GM19324 (cell line): ENCODE data around the gene USP28.
"Not testable (repeated sequence)": the region's sequence is repeated elsewhere in the genome, so short reads cannot be mapped to it uniquely, and the experiment has no call there.

ENCODE experiments used
- ATAC-seq: cut with Tn5 transposase; IDR thresholded peaks from one replicate; pipeline ENCODE4 v1.9.1; 2021; ENCODE audit warnings: mild to moderate bottlenecking, moderate library complexity; ENCODE audit not compliant: unreplicated experiment, low FRiP score

USP28 gene

DNA sequence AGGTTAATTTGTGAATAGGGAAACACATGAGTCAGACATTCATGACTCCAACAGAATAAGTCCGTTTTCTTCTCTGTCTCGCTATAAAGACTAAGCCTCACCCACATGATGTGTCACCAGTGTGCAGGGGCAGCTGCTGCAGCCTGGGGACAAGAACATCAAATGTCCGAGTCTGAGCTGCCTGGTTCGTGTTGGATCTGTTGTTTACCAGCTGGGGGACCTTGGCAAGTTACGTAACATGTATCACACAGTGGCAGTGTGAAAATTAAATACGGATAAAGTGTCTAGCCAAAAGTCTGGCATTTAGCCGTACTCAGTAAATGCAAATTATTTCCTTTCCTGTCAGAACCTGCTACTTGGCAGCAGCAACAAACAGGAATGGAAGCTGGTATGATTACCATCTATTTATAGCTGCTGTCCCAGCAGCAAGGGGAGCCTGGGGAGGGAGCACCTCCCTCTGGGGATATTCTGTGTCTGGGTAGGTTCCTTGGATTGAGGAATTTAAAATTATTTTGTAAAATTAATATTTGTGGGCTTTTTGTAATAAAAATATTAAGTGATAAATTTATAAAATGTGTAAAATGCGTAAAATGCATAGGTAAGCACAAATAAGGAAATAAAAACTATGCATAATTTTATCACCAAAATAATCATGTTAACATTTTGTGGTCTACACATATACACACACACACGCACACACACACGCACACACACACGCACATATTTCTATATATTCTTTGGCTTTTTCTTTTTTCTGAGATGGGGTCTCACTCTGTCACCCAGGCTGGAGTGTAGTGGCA, 97.1 kb downstream of the USP28 start:
- no peak for ATAC-seq

DNA sequence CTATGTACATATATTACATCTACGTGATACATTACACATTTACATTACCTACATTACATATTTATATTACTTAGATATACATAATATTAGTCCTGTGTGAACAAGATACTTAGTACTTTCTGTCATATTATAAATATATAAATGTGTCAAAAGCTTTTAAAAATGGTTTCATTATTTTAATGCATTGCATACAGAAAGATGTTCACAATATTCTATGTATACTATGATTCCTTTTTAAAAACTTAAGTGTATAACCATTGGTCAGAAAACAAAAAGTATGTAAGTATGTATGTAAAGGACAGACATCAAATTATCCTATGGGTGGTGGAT, 101.2 kb downstream of the USP28 start:
- ATAC-seq, result no peak

DNA sequence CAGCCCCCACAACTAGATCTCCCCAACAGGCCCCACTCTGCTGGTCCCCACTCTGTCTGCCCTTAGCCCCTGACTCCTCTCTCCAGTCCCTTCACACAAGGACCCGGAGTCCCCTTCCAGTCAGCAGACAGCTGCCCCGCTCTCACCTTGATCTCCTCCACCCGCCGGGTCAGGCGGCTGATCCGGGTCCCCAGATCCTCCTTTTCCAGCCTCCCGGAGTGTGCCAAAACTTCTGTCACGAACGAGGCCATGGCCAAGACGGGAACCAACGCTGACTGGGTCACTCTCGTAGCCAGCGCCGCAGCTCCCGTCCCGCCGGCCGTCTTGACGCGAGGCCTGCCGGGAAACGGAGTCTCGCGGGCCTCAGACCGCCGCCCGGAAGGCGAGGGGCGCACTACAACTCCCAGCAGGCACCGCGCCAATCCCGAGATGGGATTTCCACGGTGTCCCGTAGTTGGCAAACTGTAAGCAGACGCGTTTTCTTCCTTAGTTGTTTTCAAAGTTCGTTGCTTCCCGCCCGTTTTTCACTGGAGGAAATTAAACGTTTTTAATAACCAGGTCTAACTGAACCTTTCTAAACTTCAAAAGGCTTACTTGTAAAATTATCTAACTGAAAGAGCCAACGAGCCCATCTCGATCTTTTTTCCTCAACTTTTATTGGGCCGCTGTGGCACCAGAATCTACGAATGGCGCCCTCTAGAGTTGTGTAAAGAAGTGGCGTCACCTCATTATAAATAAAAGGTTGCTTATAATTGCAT, 101.8 kb downstream of the USP28 start, which contains the start of gene ZW10:
Gene ZW10, minus strand, starts transcription at position 277 of the 758 bp plus-strand sequence. Its CDS starts 26 bp downstream, at position 251.
- peak; percentile 99 for ATAC-seq

DNA sequence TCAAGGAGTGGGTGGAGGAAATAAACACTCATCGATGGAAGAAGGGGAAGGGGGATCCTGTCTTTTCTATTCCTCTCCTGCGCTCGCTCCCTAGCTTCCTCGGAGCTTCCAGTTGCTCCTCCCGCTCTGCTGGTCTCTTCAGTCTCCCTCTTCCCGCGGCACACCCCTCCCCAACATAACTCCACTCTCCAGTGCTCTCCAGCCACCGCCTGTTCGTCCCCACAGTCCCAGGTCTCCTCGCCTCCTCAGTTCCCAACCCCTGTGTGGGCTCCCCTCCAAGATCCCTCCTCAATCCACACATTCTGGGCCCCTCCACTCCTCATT, 102.3 kb downstream of the USP28 start:
- no peak for ATAC-seq

DNA sequence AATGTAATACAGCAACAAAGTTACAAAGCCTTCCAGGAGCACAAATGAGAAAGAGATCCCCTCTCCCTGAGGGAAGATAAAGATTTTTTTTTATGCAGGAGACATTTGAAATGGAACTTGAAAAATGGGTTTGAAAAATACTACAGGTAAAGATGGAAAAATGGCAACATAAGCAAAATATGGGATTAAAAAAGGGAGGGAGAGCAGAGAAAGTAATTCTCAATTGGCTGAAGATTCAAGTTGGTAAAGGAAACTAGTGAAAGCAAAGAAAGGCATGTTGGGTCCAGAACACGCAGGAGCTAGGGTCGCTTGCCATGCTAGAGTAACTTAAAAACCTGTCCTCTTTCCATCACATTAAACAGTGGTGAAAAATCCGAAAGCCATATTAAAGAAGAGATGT, 103.4 kb downstream of the USP28 start:
- no peak for ATAC-seq

DNA sequence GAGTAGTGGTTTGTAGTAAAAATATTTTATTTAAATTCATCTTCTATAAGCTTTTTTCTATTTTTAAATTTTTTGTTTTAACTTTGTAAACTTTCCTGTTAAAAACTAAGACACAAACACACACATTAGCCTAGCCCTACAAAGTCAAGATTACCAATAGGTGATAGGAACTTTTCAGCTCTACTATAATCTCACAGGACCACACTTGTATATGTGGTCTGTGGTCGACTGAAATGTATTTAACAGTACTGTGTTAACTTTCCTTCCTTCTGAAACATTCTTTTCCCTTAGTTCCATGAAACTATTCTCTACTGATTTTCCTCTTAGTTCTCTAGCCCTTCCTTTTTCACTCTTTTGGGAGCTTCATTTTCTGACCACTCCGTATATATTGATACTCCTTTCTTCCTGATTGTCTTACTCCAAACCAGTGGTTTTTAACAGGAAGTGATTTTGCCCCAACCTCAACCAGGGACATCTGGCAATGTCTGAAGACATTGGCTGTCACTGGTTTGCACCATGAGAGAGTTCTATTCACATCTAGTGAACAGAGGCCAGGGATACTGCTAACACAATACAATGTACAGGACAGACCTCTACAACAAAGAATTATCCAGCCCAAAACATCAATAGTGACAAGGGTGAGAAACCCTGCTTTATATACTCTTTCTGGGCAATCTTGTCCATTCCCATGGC, 110.7 kb downstream of the USP28 start:
- ATAC-seq, result no peak

DNA sequence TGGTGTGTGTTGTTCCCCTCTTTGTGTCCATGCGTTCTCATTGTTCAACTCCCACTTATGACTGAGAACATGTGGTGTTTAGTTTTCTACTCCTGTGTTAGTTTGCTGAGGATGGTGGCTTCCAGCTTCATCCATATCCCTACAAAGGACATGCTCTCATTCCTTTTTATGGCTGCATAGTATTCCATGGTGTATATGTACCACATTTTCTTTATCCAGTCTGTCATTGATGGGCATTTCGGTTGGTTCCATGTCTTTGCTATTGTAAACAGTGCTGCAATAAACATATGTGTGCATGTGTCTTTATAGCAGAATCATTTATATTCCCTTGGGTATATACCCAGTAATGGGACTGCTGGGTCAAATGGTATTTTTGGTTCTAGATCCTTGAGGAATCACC, 112.3 kb downstream of the USP28 start:
- not testable (repeated sequence) for ATAC-seq

DNA sequence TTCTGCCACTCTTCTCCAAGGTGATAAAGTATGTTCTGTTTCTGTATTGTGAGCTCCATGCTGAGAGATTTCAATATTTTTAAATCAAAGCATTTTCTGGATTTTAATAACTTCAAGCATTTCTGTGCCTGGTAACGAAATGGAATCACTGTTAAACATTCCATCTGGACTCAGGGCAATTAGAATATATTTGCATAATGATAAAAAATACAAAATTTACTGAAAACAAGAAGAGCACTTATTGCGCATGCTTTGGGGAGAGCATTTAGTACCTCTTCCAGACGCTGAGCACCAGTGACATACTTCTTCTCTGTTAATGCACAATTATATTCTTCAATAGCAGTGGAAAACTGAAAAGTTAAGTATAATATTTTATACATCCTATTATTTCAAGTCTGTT, 115.1 kb downstream of the USP28 start:
- no peak for ATAC-seq

DNA sequence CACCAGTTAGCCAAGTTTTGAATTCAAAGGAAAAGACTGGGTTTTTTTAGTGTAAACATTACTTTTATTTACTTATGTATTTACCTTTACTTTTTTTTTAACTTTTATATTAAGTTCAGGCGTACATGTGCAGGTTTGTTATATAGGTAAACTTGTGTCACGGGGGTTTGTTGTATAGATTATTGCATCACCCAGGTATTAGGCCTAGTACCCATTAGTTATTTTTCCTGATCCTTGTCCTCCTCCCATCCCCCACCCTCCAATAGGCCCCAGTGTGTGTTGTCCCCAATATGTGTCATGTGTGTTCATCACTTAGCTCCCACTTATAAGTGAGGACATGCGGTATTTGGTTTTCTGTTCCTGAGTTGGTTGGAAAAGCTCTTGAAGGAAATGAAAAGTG, 122.4 kb downstream of the USP28 start:
- ATAC-seq, result no peak
